OCI-LY1 (cell line): Measurements from ENCODE around the gene MICAL2.

Source experiments
- H2AFZ ChIP-seq: fragments of 200-600 bp; sonication (generic), shearing (Covaris generic); 2 replicates; pipeline ENCODE4 v1.6.0; 2014; ENCODE audit warnings: antibody characterized with exemption, mild to moderate bottlenecking, low read length
- H3F3A ChIP-seq: fragments of 200-600 bp; sonication (generic), shearing (Covaris generic); 2 replicates; pipeline ENCODE4 v1.6.0; 2014; ENCODE audit warnings: mild to moderate bottlenecking, antibody characterized with exemption, low read length, moderate library complexity; ENCODE audit not compliant: insufficient read depth
- H3K27ac ChIP-seq: fragments of 200-600 bp; sonication (generic); 2 replicates; pipeline ENCODE4 v1.5.1; 2014; ENCODE audit warnings: low read length, mixed run types, mild to moderate bottlenecking, low read depth; ENCODE audit not compliant: poor library complexity, severe bottlenecking
- H3K27me3 ChIP-seq: fragments of 200-600 bp; sonication (generic); 2 replicates; pipeline ENCODE4 v1.6.0; 2014; ENCODE audit warnings: antibody characterized with exemption, mild to moderate bottlenecking, low read length, moderate library complexity; ENCODE audit not compliant: insufficient read depth
- H3K36me3 ChIP-seq: fragments of 200-600 bp; sonication (generic); 2 replicates; pipeline ENCODE4 v1.6.1; 2014; ENCODE audit warnings: mild to moderate bottlenecking, antibody characterized with exemption, low read length, moderate library complexity, mixed read lengths; ENCODE audit not compliant: insufficient read depth
- H3K4me1 ChIP-seq: fragments of 200-600 bp; sonication (generic); 2 replicates; pipeline ENCODE4 v1.5.1; 2014; ENCODE audit warnings: mild to moderate bottlenecking, low read length, moderate library complexity; ENCODE audit not compliant: insufficient read depth, severe bottlenecking
- H3K4me2 ChIP-seq: fragments of 200-600 bp; sonication (generic), shearing (Covaris generic); 2 replicates; pipeline ENCODE4 v1.6.1; 2014; ENCODE audit warnings: low read length
- H3K4me3 ChIP-seq: fragments of 200-600 bp; sonication (generic); 2 replicates; pipeline ENCODE4 v1.5.1; 2014; ENCODE audit warnings: low read length, low read depth, mild to moderate bottlenecking, mixed read lengths; ENCODE audit not compliant: poor library complexity, severe bottlenecking
- H3K79me2 ChIP-seq: fragments of 200-600 bp; shearing (Covaris generic); 2 replicates; pipeline ENCODE4 v1.6.1; 2016; ENCODE audit warnings: mixed run types, low read length, mixed read lengths; ENCODE audit not compliant: insufficient read depth
- H3K9ac ChIP-seq: fragments of 200-600 bp; sonication (generic), shearing (Covaris generic); 2 replicates; pipeline ENCODE4 v1.6.1; 2014; ENCODE audit warnings: mild to moderate bottlenecking, low read length, mixed read lengths
- H3K9me2 ChIP-seq: fragments of 200-600 bp; sonication (generic), shearing (Covaris generic); 2 replicates; pipeline ENCODE4 v1.6.1; 2014; ENCODE audit warnings: low read depth, mild to moderate bottlenecking, low read length, mixed read lengths
- H3K9me3 ChIP-seq: fragments of 200-600 bp; shearing (Covaris generic); 2 replicates; pipeline ENCODE4 v1.6.1; 2014; ENCODE audit warnings: low read length, mixed read lengths
- H4K20me1 ChIP-seq: fragments of 200-600 bp; sonication (generic), shearing (Covaris generic); 2 replicates; pipeline ENCODE4 v1.6.0; 2016; ENCODE audit warnings: mild to moderate bottlenecking, low read length; ENCODE audit not compliant: insufficient read depth
- EZH2 ChIP-seq: fragments of 200-600 bp; sonication (generic), shearing (Covaris generic); IDR thresholded peaks from 2 replicates; pipeline ENCODE4 v1.8.0; 2017; ENCODE audit warnings: borderline replicate concordance, mixed run types, mild to moderate bottlenecking, antibody characterized with exemption, low read length, moderate library complexity, mixed read lengths
- TF ChIP-seq, protein P1 (sequence below): fragments of 200-600 bp; sonication (generic), shearing (Covaris generic); IDR thresholded peaks from 2 replicates; pipeline ENCODE4 v1.5.1; 2017; ENCODE audit warnings: mild to moderate bottlenecking, antibody characterized with exemption, low read length, moderate library complexity, mixed read lengths

The MICAL2 gene

DNA sequence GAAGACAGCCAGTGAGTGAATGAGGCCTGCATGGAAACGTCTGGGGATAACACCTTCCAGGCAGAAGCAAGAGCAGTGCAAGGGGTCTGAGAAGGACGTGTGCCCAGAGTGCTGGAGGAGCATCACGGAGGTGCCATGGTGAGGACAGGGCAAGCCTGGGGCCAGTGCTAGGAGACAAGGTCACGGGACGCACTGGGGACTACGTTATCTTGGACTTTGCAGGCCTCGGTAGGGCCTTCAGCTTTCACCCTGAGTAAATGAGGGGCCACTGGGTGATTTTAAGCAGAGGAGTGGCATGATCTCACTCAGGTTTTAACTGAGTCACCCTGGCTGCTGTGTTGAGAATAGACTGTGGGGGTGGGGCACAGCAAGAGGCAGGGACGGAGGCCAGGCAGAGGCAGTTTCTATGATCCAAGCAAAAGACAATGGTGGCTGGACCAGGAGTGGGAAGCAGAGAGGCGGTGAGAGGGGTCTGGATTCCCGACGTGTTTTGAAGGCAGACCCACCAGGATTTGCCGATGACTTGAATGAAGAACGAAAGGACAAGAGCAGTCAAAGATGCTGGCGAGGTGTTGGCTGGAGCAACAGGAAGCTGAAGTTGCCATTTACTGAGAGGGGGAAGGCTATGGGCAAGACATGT is 164.3 kb downstream of the MICAL2 start:
- no peak overlapping the region for H3K4me2 ChIP-seq
- TF ChIP-seq EZH2: no peak
- TF ChIP-seq, protein P1, sequence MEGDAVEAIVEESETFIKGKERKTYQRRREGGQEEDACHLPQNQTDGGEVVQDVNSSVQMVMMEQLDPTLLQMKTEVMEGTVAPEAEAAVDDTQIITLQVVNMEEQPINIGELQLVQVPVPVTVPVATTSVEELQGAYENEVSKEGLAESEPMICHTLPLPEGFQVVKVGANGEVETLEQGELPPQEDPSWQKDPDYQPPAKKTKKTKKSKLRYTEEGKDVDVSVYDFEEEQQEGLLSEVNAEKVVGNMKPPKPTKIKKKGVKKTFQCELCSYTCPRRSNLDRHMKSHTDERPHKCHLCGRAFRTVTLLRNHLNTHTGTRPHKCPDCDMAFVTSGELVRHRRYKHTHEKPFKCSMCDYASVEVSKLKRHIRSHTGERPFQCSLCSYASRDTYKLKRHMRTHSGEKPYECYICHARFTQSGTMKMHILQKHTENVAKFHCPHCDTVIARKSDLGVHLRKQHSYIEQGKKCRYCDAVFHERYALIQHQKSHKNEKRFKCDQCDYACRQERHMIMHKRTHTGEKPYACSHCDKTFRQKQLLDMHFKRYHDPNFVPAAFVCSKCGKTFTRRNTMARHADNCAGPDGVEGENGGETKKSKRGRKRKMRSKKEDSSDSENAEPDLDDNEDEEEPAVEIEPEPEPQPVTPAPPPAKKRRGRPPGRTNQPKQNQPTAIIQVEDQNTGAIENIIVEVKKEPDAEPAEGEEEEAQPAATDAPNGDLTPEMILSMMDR: no peak
- no peaks in the 10 kb centered on the region for H3F3A ChIP-seq
- H3K9me2 ChIP-seq: no peaks in the 10 kb centered on the region
- H3K4me1 ChIP-seq: no peaks in the 10 kb centered on the region
- no peaks in the 10 kb centered on the region for H4K20me1 ChIP-seq
- H3K9me3 ChIP-seq: no peaks in the 10 kb centered on the region
- no peak overlapping the region for H3K27ac ChIP-seq
- no peak overlapping the region for H3K9ac ChIP-seq
- no peaks in the 10 kb centered on the region for H3K27me3 ChIP-seq
- no peaks in the 10 kb centered on the region for H3K79me2 ChIP-seq
- H3K4me3 ChIP-seq: no peak overlapping the region
- no peak overlapping the region for H2AFZ ChIP-seq
- no peaks in the 10 kb centered on the region for H3K36me3 ChIP-seq

DNA sequence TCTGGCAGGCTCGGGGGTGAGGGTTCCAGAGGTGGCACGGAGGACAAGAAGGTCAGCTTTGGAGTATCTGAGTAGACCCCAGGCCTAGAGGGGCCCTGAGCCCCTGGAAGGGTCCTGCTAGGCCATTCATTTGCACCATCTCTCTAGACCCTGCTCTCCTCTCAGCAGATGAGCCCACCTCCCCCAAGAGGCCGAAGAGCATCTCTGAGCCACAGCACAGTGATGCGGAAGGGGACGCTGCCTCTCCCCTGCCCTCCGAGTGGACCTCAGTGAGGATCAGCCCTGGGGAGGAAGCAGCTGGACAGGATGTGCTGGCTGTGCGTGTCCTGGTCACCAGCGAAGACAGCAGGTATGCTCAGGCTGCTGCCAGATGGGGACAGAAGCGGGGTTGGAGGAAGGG is 165.4 kb downstream of the MICAL2 start:
- Histone ChIP-seq H3F3A (no peaks in the 10 kb centered on the region), H3K9ac (no peak overlapping the region), H3K27me3 (no peaks in the 10 kb centered on the region), H3K9me2 (no peaks in the 10 kb centered on the region), H3K36me3 (no peaks in the 10 kb centered on the region), H3K9me3 (no peaks in the 10 kb centered on the region), H3K4me2 (no peak overlapping the region), H2AFZ (no peak overlapping the region), H3K4me1 (no peaks in the 10 kb centered on the region), H3K79me2 (no peaks in the 10 kb centered on the region), H3K4me3 (no peak overlapping the region), H3K27ac (no peak overlapping the region), H4K20me1 (no peaks in the 10 kb centered on the region)
- TF ChIP-seq EZH2: no peak
- TF ChIP-seq, protein P1: no peak

DNA sequence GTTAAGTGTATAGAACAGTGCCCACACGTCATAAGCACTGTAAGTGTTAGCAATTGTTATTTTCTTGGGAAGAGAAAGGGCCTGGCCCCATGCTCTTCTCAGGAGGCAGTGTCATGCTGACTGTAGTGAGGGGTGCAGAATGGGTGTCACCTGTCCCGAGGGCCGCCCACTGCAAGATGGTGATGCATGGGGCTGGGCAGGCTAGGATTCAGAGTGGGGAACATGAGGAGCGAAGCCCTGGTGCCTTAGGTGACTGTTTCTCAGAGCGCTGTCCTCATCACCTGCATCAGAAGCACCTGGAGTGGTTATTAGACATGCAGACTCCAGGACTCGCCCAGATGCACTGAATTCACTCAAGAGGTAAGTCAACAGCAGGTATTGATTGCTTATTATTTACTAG is 166.0 kb downstream of the MICAL2 start:
- H3K36me3 ChIP-seq: no peaks in the 10 kb centered on the region
- no peaks in the 10 kb centered on the region for H3F3A ChIP-seq
- TF ChIP-seq EZH2: no peak
- TF ChIP-seq, protein P1: no peak

More for the DNA sequence above, 166.0 kb downstream of the MICAL2 start:
- no peak overlapping the region for H3K4me3 ChIP-seq
- H3K9ac ChIP-seq: no peak overlapping the region
- no peaks in the 10 kb centered on the region for H3K9me2 ChIP-seq
- H2AFZ ChIP-seq: no peak overlapping the region
- H3K79me2 ChIP-seq: no peaks in the 10 kb centered on the region
- no peaks in the 10 kb centered on the region for H4K20me1 ChIP-seq
- H3K9me3 ChIP-seq: no peaks in the 10 kb centered on the region
- H3K4me1 ChIP-seq: no peaks in the 10 kb centered on the region
- H3K27ac ChIP-seq: no peak overlapping the region
- H3K4me2 ChIP-seq: no peak overlapping the region
- no peaks in the 10 kb centered on the region for H3K27me3 ChIP-seq
